ENCODE results near the gene HSPA1B.
A peak's percentile ranks its signal among the peaks of the same experiment; 100 is the strongest.
"Not testable (repeated sequence)": the region's sequence is repeated elsewhere in the genome, so short reads cannot be mapped to it uniquely, and the experiment has no call there.

Gene HSPA1B

GRCh38 chr6:31827286-31828079, at the start of gene HSPA1B:
TSS of gene HSPA1B (plus strand) at chr6:31827738. CDS start at chr6:31827951, 213 bp downstream.
- peak; percentile 66 to 83 for DNase-seq (ENCODE audit: low read depth in 1 of 2, low spot score in 1 of 2)

- no peak for DNase-seq (ENCODE audit: low read depth in 1 of 2, low spot score in 1 of 2)
These were observed 49.3 kb upstream of the HSPA1B start for GRCh38 chr6:31778193-31778592.

GRCh38 chr6:31778999-31779885, 48.3 kb upstream of the HSPA1B start:
- no peak for DNase-seq (ENCODE audit: low read depth in 1 of 2, low spot score in 1 of 2)

GRCh38 chr6:31779908-31780307, 47.6 kb upstream of the HSPA1B start:
- DNase-seq (ENCODE audit: low read depth in 1 of 2, low spot score in 1 of 2): no peak

DNA sequence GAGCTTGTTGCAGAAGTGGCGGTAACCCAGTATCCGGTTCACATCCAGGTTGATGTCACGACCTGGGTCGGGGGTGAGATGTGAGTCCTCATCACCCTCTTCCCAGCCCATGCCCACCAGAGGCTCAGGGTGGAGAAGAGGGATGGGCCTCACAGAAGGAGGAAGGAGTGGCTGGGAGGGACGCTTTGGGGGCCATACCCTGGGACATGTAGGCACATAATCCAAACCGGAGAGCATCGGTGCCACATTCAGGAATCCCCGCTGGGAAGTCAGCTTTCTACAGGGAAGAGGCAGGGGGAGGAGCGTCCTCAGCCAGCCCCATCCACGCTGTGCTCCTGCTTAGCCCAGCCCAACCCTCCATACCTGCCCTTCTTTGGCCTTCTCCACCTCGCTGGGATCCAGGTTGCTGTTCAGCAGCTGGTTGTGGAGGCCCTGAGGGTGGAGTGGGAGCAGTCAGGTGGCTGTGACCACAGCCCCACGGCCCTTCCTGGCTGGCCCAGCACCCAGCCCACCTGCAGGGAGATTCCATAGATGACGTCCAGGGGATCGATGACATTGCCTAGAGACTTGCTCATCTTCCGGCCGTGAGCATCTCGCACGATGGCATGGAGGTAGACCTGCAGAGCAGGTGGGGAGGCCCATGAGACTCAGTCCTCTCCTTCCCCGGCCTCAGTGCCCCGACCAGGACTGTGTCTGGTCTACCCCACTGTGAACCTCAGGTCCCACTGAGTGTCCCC, 46.9 kb upstream of the HSPA1B start:
- no peak for DNase-seq (ENCODE audit: low read depth in 1 of 2, low spot score in 1 of 2)

DNA sequence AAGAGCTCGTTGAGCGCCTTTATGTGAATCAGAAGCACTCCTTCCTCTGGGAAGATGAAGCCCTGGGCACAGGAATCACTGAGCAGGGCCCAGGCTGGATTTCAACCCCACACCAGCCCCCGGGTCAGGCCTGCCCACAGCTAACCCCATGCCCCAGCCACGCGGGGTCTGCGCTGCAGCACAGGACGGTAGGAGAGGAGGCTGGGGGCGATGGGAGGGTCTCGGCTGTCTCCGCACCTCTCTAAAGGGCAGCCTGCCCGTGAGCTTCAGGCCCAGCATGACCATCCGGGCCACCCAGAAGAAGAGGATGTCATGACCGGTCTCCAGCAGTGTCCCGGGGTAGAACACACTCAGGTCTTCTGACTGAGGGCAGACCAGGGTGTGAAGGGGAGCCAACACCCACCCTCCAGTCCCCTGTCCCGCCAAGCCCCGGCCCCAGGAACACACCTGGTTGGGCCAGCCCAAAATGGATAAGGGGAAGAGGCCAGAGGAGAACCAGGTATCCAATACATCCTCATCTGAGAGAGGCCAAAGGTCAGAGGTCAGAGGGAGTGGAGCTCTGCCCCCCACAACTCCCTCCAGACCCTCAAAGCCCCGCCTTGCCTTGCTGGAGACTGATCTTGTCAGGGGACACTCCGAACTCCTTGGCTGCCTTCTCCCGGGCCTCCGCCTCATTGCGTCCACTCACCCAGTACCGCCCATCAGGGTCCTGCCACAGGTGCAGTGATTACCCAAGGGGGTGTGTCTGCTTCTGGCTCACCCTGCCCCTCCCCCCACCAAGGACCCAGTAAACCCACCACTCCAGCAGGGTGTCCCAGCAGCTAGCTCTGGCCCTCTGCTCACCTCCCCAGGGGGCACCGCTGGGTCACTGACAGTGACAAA, 46.1 kb upstream of the HSPA1B start:
- no peak for DNase-seq (ENCODE audit: low read depth in 1 of 2, low spot score in 1 of 2)

GRCh38 chr6:31782126-31782855, 45.2 kb upstream of the HSPA1B start:
- no peak for DNase-seq (ENCODE audit: low read depth in 1 of 2, low spot score in 1 of 2)

DNA sequence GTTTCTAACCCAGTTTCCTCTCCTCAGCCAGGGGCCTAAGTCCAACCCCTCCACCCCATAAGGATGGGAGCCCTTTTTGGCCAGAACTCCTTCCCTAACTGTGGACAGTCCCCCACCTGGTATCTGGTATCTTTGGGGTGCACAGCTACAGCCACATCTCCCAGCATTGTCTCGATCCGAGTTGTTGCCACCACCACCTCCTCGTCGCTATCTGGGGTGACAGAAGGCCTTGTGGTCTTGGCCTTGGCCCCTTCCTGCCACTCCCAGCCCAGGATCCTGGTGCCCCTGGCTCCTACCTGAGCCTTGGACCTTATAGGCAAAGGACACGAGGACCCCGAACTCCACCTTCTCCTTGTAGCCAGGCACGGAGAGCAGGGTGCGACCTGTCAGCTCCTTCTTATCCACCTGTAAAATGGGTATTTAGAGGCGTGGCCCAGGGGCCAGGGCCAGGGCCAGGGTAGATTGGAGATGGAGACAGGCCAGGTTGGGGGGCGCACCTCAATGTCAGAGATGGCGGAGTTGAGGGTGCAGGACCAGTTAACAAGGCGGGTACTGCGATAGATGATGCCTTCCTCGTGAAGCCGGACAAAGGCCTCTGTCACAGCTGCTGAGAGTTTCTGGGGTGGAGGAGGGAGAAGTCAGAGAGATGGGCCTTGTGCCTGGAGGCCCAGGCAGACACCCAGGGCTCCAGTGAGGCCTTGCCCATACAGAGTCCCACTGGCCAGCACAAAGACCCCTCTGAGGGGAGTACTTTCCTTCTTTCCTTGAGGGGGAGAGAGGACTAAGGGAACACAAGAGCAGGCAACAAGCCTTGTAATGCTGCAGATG, 43.2 kb upstream of the HSPA1B start:
- DNase-seq (ENCODE audit: low read depth in 1 of 2, low spot score in 1 of 2): no peak

GRCh38 chr6:31785475-31785874, 42.1 kb upstream of the HSPA1B start:
- no peak for DNase-seq (ENCODE audit: low read depth in 1 of 2, low spot score in 1 of 2)

GRCh38 chr6:31791324-31792089, 36.0 kb upstream of the HSPA1B start:
- DNase-seq (ENCODE audit: low read depth in 1 of 2, low spot score in 1 of 2): no peak

GRCh38 chr6:31792090-31792374, 35.5 kb upstream of the HSPA1B start:
- no peak for DNase-seq (ENCODE audit: low read depth in 1 of 2, low spot score in 1 of 2)

DNA sequence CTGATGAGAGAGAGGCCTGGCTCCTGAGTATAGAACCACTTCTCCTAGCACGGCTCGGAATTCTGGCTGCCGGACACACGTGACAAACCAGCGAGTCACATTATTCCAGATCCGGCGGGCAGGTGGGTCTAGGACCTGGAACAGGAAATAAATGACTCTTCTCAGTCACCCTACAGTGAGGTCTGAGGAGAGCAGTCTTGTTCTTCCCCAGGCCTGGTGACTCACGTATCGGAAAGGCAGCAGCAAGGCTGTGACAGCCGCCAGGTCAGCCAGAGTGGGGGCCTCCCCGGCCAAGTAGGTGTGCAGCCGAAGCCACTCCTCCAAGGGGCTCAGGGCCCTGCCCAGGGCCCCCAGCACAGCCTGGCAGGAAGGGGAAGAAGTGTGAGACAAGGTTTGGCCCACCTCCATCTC, 34.8 kb upstream of the HSPA1B start:
- no peak for DNase-seq (ENCODE audit: low read depth in 1 of 2, low spot score in 1 of 2)

GRCh38 chr6:31793927-31794245, 33.7 kb upstream of the HSPA1B start:
- DNase-seq (ENCODE audit: low read depth in 1 of 2, low spot score in 1 of 2): not testable (repeated sequence)

DNA sequence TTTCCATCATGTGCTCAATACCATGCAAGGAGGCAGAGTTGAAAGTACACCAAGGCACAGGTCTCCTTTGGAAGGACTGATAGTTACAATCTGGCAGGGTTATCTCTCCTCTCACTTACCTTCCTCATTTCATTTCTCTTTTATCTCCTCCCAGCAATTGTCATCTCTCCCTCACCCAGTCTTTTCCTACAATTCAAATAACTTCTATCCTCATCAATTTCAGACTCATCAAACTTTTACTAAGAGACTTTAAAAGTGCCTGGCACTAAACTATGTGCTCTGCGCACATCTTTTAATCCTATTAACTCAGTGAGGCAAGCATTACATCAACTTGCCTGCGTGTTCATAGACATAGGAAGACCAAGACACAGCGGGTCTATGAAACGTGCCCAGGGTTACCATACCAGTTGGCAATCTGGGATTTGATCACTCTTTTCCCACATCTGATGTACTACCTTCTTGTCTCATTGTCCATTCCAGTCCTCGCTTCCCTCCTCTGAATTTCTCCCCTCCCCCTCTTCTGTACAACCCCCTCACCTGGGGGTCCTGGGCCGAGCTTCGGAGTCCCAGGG, 33.2 kb upstream of the HSPA1B start:
- DNase-seq (ENCODE audit: low read depth in 1 of 2, low spot score in 1 of 2): no peak

- no peak for DNase-seq (ENCODE audit: low read depth in 1 of 2, low spot score in 1 of 2)
These were observed 32.5 kb upstream of the HSPA1B start for GRCh38 chr6:31794866-31795615.

GRCh38 chr6:31795616-31796298, 31.8 kb upstream of the HSPA1B start, which contains the start of gene VARS1:
TSS of gene VARS1 (minus strand) at chr6:31795752. CDS start at chr6:31795217, 535 bp downstream.
- DNase-seq (ENCODE audit: low read depth in 1 of 2, low spot score in 1 of 2): peak; percentile 75 to 77

DNA sequence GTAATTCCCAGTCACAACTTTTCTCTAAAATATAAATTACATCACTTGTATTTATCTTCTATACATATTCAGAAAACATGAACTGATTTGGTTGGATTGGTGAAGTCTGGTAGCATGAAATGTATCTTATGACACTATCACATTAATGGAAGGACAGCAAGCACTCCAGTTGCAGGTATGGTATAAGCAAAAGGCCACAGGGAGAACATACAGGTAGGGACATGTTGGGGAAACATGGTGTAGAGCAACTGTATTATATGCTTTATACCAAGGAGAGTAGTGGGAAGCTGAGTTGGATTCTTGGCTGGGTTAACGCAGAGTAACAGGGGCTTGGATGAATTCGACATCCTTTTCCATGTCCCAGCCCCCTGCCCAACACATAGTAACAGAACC, 30.5 kb upstream of the HSPA1B start:
- no peak for DNase-seq (ENCODE audit: low read depth in 1 of 2, low spot score in 1 of 2)
